Measurements from ENCODE around the gene YTHDC1. TPM values are rescaled to one million over a fixed set of nuclear protein-coding genes. Genes with fewer than 3 reads are reported as not detected.

YTHDC1 gene
- total and polyA plus RNA-seq, 2 of the 13 experiments (the other 11 are each of a cell fraction or from before 2014, with no cell fraction given) = 37.3 to 56.8 TPM

DNA sequence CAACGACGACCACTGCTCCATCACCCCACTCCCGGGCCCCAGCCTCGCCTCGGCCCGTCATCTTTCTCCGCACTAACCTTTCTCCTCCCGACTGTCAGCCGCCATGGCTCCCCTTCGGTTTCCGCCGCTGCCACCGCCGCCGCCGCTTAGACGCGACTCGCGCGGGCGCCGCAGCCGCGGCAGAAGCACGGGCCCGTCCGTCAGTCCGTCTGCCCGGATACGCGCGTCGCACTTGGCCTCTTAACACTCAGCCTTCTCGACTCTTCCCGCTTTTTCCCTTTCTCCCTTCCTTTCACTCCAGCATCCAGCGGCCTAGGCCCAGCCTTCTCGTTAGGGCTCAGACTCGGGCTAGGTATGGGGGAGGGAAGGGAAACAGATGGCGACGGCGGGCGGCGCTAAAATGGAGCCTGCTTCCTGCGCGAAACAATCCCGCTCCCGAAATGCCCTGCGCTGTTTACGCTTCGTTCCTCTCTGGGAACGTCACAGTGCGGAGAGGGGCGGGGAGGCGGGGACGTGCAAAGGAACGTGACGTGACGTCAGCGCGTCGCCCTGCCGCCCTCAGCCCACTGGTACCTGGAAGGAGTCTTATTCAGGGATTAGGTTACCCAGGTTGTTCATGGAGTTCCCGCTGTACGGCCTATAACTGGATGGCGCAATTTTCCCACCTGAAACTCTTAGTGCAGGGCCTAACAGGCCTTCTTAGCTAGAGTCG is at the start of gene YTHDC1 (continued):
- TF ChIP-seq SNAI1 (CRISPR knock-in tag; IDR thresholded peaks at IDR 0.05; ENCODE audit: borderline replicate concordance) (peak; percentile 30; the same call in 1 of the 2 replicates), ARNT (IDR thresholded peaks at IDR 0.05) (no peak), ZNF232 (CRISPR knock-in tag; IDR thresholded peaks at IDR 0.05; ENCODE audit: borderline replicate concordance) (peak; percentile 72; the same call in 1 of the 2 replicates), RARA (CRISPR knock-in tag; IDR thresholded peaks at IDR 0.05) (0 out of 2 replicates have a peak, but pooled peaks have one; percentile 26), NFIB (CRISPR knock-in tag; IDR thresholded peaks at IDR 0.05; ENCODE audit: borderline replicate concordance) (no peak), ZNF329 (CRISPR knock-in tag; IDR thresholded peaks at IDR 0.05; ENCODE audit: low read depth) (peak; percentile 62; the same call in 1 of the 2 replicates), NFE2L2 (IDR thresholded peaks at IDR 0.05; ENCODE audit: low read length) (no peak), HES4 (CRISPR knock-in tag; IDR thresholded peaks at IDR 0.05; ENCODE audit: borderline replicate concordance) (peak; percentile 37; the same call in 1 of the 2 replicates), PLRG1 (conservative IDR thresholded peaks at IDR 0.05) (no peak), SRSF1 (optimal IDR thresholded peaks at IDR 0.05; ENCODE audit: low read depth, low read length) (no peak), ELF1 (CRISPR knock-in tag; IDR thresholded peaks at IDR 0.05) (peak; percentile 53), FOSL2 (CRISPR knock-in tag; IDR thresholded peaks at IDR 0.05) (peak; percentile 77), NR2F1 (CRISPR knock-in tag; IDR thresholded peaks at IDR 0.05) (no peak), ZNF20 (CRISPR knock-in tag; IDR thresholded peaks at IDR 0.05) (no peak), ARID2 (CRISPR knock-in tag; IDR thresholded peaks at IDR 0.05; ENCODE audit: borderline replicate concordance) (no peak), SIN3A (IDR thresholded peaks at IDR 0.05; ENCODE audit: borderline replicate concordance, low read depth, low read length) (0 out of 2 replicates have a peak, but pooled peaks have one; percentile 45), ZNF772 (CRISPR knock-in tag; IDR thresholded peaks at IDR 0.05) (peak; percentile 47; the same call in 1 of the 2 replicates), ZNF160 (CRISPR knock-in tag; IDR thresholded peaks at IDR 0.05) (peak; percentile 89; the same call in 1 of the 2 replicates), KLF6 (CRISPR knock-in tag; IDR thresholded peaks at IDR 0.05) (peak; percentile 70)
- TF ChIP-seq, protein P1, sequence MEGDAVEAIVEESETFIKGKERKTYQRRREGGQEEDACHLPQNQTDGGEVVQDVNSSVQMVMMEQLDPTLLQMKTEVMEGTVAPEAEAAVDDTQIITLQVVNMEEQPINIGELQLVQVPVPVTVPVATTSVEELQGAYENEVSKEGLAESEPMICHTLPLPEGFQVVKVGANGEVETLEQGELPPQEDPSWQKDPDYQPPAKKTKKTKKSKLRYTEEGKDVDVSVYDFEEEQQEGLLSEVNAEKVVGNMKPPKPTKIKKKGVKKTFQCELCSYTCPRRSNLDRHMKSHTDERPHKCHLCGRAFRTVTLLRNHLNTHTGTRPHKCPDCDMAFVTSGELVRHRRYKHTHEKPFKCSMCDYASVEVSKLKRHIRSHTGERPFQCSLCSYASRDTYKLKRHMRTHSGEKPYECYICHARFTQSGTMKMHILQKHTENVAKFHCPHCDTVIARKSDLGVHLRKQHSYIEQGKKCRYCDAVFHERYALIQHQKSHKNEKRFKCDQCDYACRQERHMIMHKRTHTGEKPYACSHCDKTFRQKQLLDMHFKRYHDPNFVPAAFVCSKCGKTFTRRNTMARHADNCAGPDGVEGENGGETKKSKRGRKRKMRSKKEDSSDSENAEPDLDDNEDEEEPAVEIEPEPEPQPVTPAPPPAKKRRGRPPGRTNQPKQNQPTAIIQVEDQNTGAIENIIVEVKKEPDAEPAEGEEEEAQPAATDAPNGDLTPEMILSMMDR (CRISPR knock-in tag; IDR thresholded peaks at IDR 0.05) = peak; percentile 31
- TF ChIP-seq, protein P2, sequence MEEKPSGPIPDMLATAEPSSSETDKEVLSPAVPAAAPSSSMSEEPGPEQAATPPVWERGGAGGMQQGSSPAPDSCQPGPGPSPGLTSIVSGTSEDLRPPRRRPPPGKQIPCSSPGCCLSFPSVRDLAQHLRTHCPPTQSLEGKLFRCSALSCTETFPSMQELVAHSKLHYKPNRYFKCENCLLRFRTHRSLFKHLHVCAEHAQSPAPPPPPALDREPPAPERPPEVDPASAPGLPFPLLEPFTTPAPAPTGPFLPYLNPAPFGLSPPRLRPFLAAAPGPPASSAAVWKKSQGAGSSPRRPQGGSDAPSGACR (CRISPR knock-in tag; IDR thresholded peaks at IDR 0.05) = peak; percentile 74
- TF ChIP-seq, protein P3, sequence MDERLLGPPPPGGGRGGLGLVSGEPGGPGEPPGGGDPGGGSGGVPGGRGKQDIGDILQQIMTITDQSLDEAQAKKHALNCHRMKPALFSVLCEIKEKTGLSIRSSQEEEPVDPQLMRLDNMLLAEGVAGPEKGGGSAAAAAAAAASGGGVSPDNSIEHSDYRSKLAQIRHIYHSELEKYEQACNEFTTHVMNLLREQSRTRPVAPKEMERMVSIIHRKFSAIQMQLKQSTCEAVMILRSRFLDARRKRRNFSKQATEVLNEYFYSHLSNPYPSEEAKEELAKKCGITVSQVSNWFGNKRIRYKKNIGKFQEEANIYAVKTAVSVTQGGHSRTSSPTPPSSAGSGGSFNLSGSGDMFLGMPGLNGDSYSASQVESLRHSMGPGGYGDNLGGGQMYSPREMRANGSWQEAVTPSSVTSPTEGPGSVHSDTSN (CRISPR knock-in tag; IDR thresholded peaks at IDR 0.05) = no peak
- TF ChIP-seq, protein P4, sequence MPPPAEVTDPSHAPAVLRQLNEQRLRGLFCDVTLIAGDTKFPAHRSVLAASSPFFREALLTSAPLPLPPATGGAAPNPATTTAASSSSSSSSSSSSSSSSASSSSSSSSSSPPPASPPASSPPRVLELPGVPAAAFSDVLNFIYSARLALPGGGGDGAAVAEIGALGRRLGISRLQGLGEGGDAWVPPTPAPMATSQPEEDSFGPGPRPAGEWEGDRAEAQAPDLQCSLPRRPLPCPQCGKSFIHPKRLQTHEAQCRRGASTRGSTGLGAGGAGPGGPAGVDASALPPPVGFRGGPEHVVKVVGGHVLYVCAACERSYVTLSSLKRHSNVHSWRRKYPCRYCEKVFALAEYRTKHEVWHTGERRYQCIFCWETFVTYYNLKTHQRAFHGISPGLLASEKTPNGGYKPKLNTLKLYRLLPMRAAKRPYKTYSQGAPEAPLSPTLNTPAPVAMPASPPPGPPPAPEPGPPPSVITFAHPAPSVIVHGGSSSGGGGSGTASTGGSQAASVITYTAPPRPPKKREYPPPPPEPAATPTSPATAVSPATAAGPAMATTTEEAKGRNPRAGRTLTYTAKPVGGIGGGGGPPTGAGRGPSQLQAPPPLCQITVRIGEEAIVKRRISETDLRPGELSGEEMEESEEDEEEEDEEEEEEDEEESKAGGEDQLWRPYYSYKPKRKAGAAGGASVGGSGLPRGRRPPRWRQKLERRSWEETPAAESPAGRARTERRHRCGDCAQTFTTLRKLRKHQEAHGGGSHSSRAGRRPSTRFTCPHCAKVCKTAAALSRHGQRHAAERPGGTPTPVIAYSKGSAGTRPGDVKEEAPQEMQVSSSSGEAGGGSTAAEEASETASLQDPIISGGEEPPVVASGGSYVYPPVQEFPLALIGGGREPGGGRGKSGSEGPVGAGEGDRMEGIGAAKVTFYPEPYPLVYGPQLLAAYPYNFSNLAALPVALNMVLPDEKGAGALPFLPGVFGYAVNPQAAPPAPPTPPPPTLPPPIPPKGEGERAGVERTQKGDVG (CRISPR knock-in tag; IDR thresholded peaks at IDR 0.05; ENCODE audit: borderline replicate concordance) = peak; percentile 85; the same call in 1 of the 2 replicates
